Astrocyte (in vitro differentiated cells and primary cell): ENCODE data around the gene PREX1.

Experiments
- CTCF ChIP-seq: IDR thresholded peaks from 2 replicates; pipeline ENCODE4 v1.5.1; 2011; ENCODE audit warnings: low read depth, mild to moderate bottlenecking, inconsistent platforms, low read length, moderate library complexity; ENCODE audit not compliant: insufficient read depth
- EZH2 ChIP-seq: IDR thresholded peaks from 2 replicates; pipeline ENCODE4 v1.6.1; 2012; ENCODE audit warnings: mild to moderate bottlenecking, low read length, inconsistent platforms; ENCODE audit not compliant: insufficient read depth

GRCh38 chr20:48875914-48876240 lies 48.1 kb upstream of the PREX1 start:
- TF ChIP-seq CTCF (no peak), EZH2 (no peak)
